ENCODE measurements around the gene RTL9. TPM values are rescaled to one million over a fixed set of nuclear protein-coding genes. Genes with fewer than 3 reads are reported as not detected.
A peak's percentile ranks its signal among the peaks of the same experiment; 100 is the strongest.

The RTL9 gene
- total and polyA plus RNA-seq, 9 of the 15 experiments (the other 6 are each of a cell fraction or from before 2014, with no cell fraction given), result 0.04 to 0.35 (median 0.13) TPM; not detected in 1

DNA sequence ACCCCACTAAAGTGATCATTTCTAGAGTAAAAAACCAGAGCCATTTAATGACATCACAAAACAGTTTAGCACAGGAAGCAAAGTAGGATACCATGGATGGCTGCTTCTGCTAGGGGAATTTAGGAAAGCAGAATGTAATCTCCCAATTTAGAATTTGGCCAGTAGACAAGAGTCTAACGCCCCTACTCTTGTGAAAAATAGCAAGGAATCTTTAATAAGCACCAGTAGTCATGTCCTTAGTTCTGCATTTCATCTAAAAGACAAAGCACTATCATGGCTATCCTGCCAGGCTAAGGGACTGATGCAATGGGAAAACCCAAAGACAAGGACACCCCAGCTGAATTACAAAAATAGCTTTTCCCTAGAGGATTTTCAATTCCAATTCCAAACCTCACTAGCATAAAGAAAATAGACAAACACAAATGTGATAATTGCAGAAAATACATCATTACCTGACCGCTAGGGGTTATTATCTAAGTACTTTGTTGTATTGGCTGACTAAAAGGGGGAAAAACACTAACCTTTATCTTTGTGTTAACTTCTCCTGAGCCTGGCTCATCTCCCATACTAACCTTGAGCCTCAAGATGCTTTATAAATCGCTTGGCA, 38.2 kb upstream of the RTL9 start:
- H4K20me1 ChIP-seq (replicated peaks; ENCODE audit: control insufficient read depth, insufficient read depth, low read length), result peaks cover 1% of the 10 kb centered on the region; the same call in 1 of the 2 replicates
- peak overlapping the region; percentile 69; the same call in 1 of the 2 replicates for H2AFZ ChIP-seq (ENCODE audit: low read depth, low read length)
- in situ Hi-C loops (cut with MboI), result loop anchor here (10.0 kb wide), 1 partner anchor 84 kb away; no protein-coding TSS in a partner anchor
- intact Hi-C loops (cut with micrococcal nuclease), result loop anchor here (2.0 kb wide), 1 partner anchor 88 kb away; no protein-coding TSS in a partner anchor
- no peak overlapping the region for H3K9ac ChIP-seq (ENCODE audit: insufficient read depth in 1 of 2, low read depth in 2 of 2, low read length in 2 of 2)
- peaks cover 3 to 19% of the 10 kb centered on the region in 2 experiments; a peak in 2 of 5 replicates for H3K4me1 ChIP-seq (replicated peaks in 1 of 2; ENCODE audit: control insufficient read depth in 2 of 2, insufficient read depth in 2 of 2, low read length in 2 of 2)
- POLR2A ChIA-PET, result interaction anchor here (0.6 to 1.0 kb wide), 2 partner anchors 9 to 46 kb away, joined by 3 read pairs; no protein-coding TSS in a partner anchor
- BruUV-seq (replicated peaks), result no TSS peak
- 18% methylated on average over 3 of the region's 3 CpGs for WGBS (ENCODE audit: insufficient coverage, low coverage, missing lambda C conversion rate)
- H3K9me1 ChIP-seq (ENCODE audit: control insufficient read depth, insufficient read depth, low read length), result no peaks in the 10 kb centered on the region
- no peak for DNase-seq (ENCODE audit: extremely low read depth in 1 of 4, low spot score in 3 of 4)
- CTCF ChIA-PET (ENCODE audit: low intra/inter-chr PET ratio), result no interaction called here
- H3K4me2 ChIP-seq (ENCODE audit: insufficient read depth, low read length), result no peak overlapping the region
- ATAC-seq, result no peak
- H3K27ac ChIP-seq (ENCODE audit: extremely low read depth, low read depth, low read length), result peak overlapping the region; percentile 42; the same call in 1 of the 3 replicates
- no peak for FAIRE-seq
- no peak overlapping the region for H3K4me3 ChIP-seq
- no peaks in the 10 kb centered on the region for H3K27me3 ChIP-seq (ENCODE audit: control insufficient read depth in 2 of 2, insufficient read depth in 2 of 2, low read length in 2 of 2)
- TF ChIP-seq CTBP1 (IDR thresholded peaks at IDR 0.05; ENCODE audit: borderline replicate concordance) (no peak), SMARCB1 (IDR thresholded peaks at IDR 0.05; ENCODE audit: insufficient read length, low read depth) (no peak), PURB (CRISPR knock-in tag; IDR thresholded peaks at IDR 0.05; ENCODE audit: low read depth) (no peak), ZBTB8A (IDR thresholded peaks at IDR 0.05; ENCODE audit: partially characterized antibody) (no peak), ZNF354B (CRISPR knock-in tag; IDR thresholded peaks at IDR 0.05) (no peak), ZNF384 (IDR thresholded peaks at IDR 0.05; ENCODE audit: low read depth, low read length) (no peak), SAP30 (IDR thresholded peaks at IDR 0.05; ENCODE audit: borderline replicate concordance, insufficient read depth, low read depth, low read length, poor library complexity, severe bottlenecking) (no peak)
- TF ChIP-seq, protein P1, sequence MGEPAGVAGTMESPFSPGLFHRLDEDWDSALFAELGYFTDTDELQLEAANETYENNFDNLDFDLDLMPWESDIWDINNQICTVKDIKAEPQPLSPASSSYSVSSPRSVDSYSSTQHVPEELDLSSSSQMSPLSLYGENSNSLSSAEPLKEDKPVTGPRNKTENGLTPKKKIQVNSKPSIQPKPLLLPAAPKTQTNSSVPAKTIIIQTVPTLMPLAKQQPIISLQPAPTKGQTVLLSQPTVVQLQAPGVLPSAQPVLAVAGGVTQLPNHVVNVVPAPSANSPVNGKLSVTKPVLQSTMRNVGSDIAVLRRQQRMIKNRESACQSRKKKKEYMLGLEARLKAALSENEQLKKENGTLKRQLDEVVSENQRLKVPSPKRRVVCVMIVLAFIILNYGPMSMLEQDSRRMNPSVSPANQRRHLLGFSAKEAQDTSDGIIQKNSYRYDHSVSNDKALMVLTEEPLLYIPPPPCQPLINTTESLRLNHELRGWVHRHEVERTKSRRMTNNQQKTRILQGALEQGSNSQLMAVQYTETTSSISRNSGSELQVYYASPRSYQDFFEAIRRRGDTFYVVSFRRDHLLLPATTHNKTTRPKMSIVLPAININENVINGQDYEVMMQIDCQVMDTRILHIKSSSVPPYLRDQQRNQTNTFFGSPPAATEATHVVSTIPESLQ (CRISPR knock-in tag; IDR thresholded peaks at IDR 0.05), result no peak
- TF ChIP-seq, protein P2, sequence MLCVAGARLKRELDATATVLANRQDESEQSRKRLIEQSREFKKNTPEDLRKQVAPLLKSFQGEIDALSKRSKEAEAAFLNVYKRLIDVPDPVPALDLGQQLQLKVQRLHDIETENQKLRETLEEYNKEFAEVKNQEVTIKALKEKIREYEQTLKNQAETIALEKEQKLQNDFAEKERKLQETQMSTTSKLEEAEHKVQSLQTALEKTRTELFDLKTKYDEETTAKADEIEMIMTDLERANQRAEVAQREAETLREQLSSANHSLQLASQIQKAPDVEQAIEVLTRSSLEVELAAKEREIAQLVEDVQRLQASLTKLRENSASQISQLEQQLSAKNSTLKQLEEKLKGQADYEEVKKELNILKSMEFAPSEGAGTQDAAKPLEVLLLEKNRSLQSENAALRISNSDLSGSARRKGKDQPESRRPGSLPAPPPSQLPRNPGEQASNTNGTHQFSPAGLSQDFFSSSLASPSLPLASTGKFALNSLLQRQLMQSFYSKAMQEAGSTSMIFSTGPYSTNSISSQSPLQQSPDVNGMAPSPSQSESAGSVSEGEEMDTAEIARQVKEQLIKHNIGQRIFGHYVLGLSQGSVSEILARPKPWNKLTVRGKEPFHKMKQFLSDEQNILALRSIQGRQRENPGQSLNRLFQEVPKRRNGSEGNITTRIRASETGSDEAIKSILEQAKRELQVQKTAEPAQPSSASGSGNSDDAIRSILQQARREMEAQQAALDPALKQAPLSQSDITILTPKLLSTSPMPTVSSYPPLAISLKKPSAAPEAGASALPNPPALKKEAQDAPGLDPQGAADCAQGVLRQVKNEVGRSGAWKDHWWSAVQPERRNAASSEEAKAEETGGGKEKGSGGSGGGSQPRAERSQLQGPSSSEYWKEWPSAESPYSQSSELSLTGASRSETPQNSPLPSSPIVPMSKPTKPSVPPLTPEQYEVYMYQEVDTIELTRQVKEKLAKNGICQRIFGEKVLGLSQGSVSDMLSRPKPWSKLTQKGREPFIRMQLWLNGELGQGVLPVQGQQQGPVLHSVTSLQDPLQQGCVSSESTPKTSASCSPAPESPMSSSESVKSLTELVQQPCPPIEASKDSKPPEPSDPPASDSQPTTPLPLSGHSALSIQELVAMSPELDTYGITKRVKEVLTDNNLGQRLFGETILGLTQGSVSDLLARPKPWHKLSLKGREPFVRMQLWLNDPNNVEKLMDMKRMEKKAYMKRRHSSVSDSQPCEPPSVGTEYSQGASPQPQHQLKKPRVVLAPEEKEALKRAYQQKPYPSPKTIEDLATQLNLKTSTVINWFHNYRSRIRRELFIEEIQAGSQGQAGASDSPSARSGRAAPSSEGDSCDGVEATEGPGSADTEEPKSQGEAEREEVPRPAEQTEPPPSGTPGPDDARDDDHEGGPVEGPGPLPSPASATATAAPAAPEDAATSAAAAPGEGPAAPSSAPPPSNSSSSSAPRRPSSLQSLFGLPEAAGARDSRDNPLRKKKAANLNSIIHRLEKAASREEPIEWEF (CRISPR knock-in tag; IDR thresholded peaks at IDR 0.05), result no peak
- peaks cover 30% of the 10 kb centered on the region for H3K79me2 ChIP-seq (ENCODE audit: control insufficient read depth, insufficient read depth, low read length)
- no peaks in the 10 kb centered on the region for H3K36me3 ChIP-seq (ENCODE audit: control insufficient read depth, insufficient read depth, low read length)
- no peaks in the 10 kb centered on the region for H3K9me3 ChIP-seq (replicated peaks; ENCODE audit: control insufficient read depth, insufficient read depth, low read depth, low read length)

Data from K562 (cell line).